H1 (cell line): ENCODE results near the gene AASDH. TPM values are rescaled to one million over a fixed set of nuclear protein-coding genes. Genes with fewer than 3 reads are reported as not detected.
A peak's percentile ranks its signal among the peaks of the same experiment; 100 is the strongest.

Experiments
- ASH2L ChIP-seq: fragments of 200-600, 300-600 bp; sonication (generic); IDR thresholded peaks from one replicate; pipeline ENCODE4 v1.7.1; 2017; ENCODE audit warnings: low read length
- BRCA1 ChIP-seq: IDR thresholded peaks from 2 replicates; pipeline ENCODE4 v1.6.1; 2012; ENCODE audit warnings: low read depth, low read length, improper control_type of control experiment
- CBX5 ChIP-seq: fragments of 300-800, 300-1000 bp; sonication (generic); IDR thresholded peaks from 2 replicates; pipeline ENCODE4 v1.7.1; 2016; ENCODE audit warnings: antibody characterized with exemption, low read length, low read depth
- CEBPB ChIP-seq: IDR thresholded peaks from 2 replicates; pipeline ENCODE4 v1.6.1; 2012; ENCODE audit warnings: low read depth, low read length
- CHD2 ChIP-seq: IDR thresholded peaks from 2 replicates; pipeline ENCODE4 v1.6.1; 2012; ENCODE audit warnings: low read length, improper control_type of control experiment
- GTF2F1 ChIP-seq: IDR thresholded peaks from 2 replicates; pipeline ENCODE4 v1.6.1; 2012; ENCODE audit warnings: low read depth, low read length, improper control_type of control experiment, borderline replicate concordance
- JUND ChIP-seq: IDR thresholded peaks from 2 replicates; pipeline ENCODE4 v1.6.1; 2011; ENCODE audit warnings: mild to moderate bottlenecking, improper control_type of control experiment, low read length
- KDM4A ChIP-seq: IDR thresholded peaks from one replicate; pipeline ENCODE4 v1.7.1; 2012; ENCODE audit warnings: low read depth, mild to moderate bottlenecking, moderate library complexity, low read length, inconsistent platforms; ENCODE audit not compliant: severe bottlenecking
- POLR2A ChIP-seq, 2 experiments: IDR thresholded peaks; 1 replicate in 1 of 2; 2 replicates in 1 of 2; pipeline ENCODE4 v1.6.1; 2011; ENCODE audit warnings: low read depth in 2 of 2, low read length in 2 of 2, mild to moderate bottlenecking in 2 of 2; ENCODE audit errors: control extremely low read depth in 1 of 2
- POU5F1 ChIP-seq: IDR thresholded peaks from 2 replicates; pipeline ENCODE4 v1.6.1; 2011; ENCODE audit warnings: low read depth, mild to moderate bottlenecking, low read length, moderate library complexity
- RNF2 ChIP-seq: fragments of 200-900, 300-1000 bp; sonication (generic); IDR thresholded peaks from 2 replicates; pipeline ENCODE4 v1.7.1; 2016; ENCODE audit warnings: borderline replicate concordance, low read depth, mild to moderate bottlenecking, antibody characterized with exemption, low read length; ENCODE audit not compliant: poor library complexity, severe bottlenecking; ENCODE audit errors: missing control alignments
- SIRT6 ChIP-seq: IDR thresholded peaks from one replicate; pipeline ENCODE4 v1.7.1; 2012; ENCODE audit warnings: low read length, inconsistent platforms
- SIX5 ChIP-seq: IDR thresholded peaks from 2 replicates; pipeline ENCODE4 v1.6.1; 2011; ENCODE audit warnings: mild to moderate bottlenecking, low read depth, low read length
- SP2 ChIP-seq: IDR thresholded peaks from 2 replicates; pipeline ENCODE4 v1.6.1; 2012; ENCODE audit warnings: mild to moderate bottlenecking, low read length, inconsistent platforms
- SRF ChIP-seq: IDR thresholded peaks from 2 replicates; pipeline ENCODE4 v1.6.1; 2011; ENCODE audit warnings: mild to moderate bottlenecking, low read depth, low read length, moderate library complexity
- SUZ12 ChIP-seq: fragments of 200-600 bp; sonication (generic); IDR thresholded peaks from 2 replicates; pipeline ENCODE4 v1.6.1; 2012; ENCODE audit warnings: mild to moderate bottlenecking, inconsistent platforms, low read length, moderate library complexity, mixed read lengths
- TBP ChIP-seq: IDR thresholded peaks from 2 replicates; pipeline ENCODE4 v1.6.1; 2011; ENCODE audit warnings: low read depth, low read length, improper control_type of control experiment
- TEAD4 ChIP-seq: IDR thresholded peaks from 2 replicates; pipeline ENCODE4 v1.6.1; 2012; ENCODE audit warnings: low read depth, low read length, inconsistent platforms, mixed read lengths
- ZNF274 ChIP-seq: IDR thresholded peaks from 2 replicates; pipeline ENCODE4 v1.7.0; 2012; ENCODE audit warnings: low read length, borderline replicate concordance; ENCODE audit errors: extremely low read depth
- polyA plus RNA-seq, 7 experiments: library from polyadenylated mRNA; depleted of rRNA in 3 of 7; stranded (reverse) in 5 of 7; unstranded in 2 of 7; fragments of >200 nt in 5 of 7; fragments of 200-250 nt in 2 of 7; gene quantifications; 1 replicate in 5 of 7; 2 replicates in 1 of 7; 4 replicates in 1 of 7; pipeline versions ENCODE4 v1.2.1 to v1.2.3, GENCODE V29; 2011 to 2013; ENCODE audit warnings: missing spikeins in 2 of 7, mixed read lengths in 2 of 7
- total RNA-seq: library from RNA; stranded (reverse); fragmentation: NEBNext Ultra II Directional; extraction: Animal tissue kit (Norgen Biotek cat#: 25700); gene quantifications from 2 replicates; pipeline ENCODE4 v1.2.1, GENCODE V29; 2021
- TF ChIP-seq, protein P1 (sequence below): IDR thresholded peaks from 2 replicates; pipeline ENCODE4 v1.6.1; 2011; ENCODE audit warnings: low read length, improper control_type of control experiment
- TF ChIP-seq, protein P2 (sequence below): IDR thresholded peaks from 2 replicates; pipeline ENCODE4 v1.6.1; 2012; ENCODE audit warnings: inconsistent platforms
- TF ChIP-seq, protein P3 (sequence below): IDR thresholded peaks from 2 replicates; pipeline ENCODE4 v1.6.1; 2012; ENCODE audit warnings: low read length, inconsistent platforms

Gene AASDH
- total and polyA plus RNA-seq, 2 of the 8 experiments (the other 6 are each of a cell fraction or from before 2014, with no cell fraction given), result 8.0 to 10.9 TPM

DNA sequence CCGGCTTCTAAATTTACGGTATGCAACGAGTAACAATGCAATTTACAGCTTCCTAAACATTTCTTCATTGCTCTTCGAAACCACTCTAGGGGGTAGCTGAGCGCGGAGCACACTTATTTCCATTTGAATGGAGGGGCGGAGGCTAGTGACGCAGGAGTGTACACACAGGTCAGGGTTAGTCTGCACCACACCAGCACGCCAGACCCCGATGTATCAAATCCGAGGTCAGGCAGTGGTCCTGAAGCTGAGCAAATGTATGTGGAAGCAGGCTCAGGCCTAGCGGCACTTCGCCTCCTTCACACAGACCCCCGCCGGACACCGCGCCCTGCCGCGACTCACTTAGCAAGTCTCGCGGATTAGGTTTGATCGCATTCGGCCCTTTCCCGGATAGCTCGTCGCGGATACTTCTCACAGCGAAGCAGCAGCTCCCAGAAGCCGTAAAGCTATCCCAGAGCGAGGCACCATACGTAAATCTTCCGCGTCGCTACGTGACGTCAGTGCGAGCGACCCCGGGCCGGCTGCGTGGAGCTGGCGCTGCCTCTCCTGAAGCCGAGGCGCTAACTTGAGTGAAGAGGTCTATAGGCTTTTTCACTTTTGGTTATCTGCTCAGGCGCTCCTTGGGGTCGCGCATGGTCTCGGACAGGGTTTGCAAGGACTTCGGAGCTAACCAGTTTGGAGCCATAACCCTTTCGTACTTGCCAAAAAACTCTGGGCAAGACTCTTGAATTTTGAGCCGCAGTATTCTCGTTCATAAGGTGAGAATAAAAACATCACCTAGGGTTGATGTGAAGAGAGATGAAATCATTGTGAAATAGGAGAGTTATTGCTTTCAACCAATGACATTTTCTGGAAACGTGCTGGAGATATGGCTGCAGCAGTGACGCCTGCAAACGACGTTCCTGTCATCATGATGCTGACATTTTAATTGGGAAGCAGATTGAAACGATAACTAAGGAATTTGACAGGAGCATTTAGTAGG is at the start of gene AASDH (continued):
- TF ChIP-seq, protein P1, sequence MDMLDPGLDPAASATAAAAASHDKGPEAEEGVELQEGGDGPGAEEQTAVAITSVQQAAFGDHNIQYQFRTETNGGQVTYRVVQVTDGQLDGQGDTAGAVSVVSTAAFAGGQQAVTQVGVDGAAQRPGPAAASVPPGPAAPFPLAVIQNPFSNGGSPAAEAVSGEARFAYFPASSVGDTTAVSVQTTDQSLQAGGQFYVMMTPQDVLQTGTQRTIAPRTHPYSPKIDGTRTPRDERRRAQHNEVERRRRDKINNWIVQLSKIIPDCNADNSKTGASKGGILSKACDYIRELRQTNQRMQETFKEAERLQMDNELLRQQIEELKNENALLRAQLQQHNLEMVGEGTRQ, result no peak
- TF ChIP-seq KDM4A (peak; percentile 100), SIX5 (no peak), CEBPB (no peak), JUND (0 out of 2 replicates have a peak, but pooled peaks have one; percentile 12), CHD2 (peak; percentile 56; the same call in 1 of the 2 replicates), SP2 (no peak), RNF2 (no peak), BRCA1 (peak; percentile 75), POLR2A (IDR thresholded peaks at IDR 0.05; ENCODE audit: control extremely low read depth in 1 of 2, low read depth in 2 of 2, low read length in 2 of 2) (peak; percentile 95 to 99), TEAD4 (0 out of 2 replicates have a peak, but pooled peaks have one; percentile 3), POU5F1 (no peak), SUZ12 (no peak), SRF (peak; percentile 90), TBP (peak; percentile 92), CBX5 (no peak), SIRT6 (no peak), ZNF274 (no peak), ASH2L (peak; percentile 99), GTF2F1 (peak; percentile 84; the same call in 1 of the 2 replicates)
- TF ChIP-seq, protein P2, sequence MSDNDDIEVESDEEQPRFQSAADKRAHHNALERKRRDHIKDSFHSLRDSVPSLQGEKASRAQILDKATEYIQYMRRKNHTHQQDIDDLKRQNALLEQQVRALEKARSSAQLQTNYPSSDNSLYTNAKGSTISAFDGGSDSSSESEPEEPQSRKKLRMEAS, result peak; percentile 87
- TF ChIP-seq, protein P3, sequence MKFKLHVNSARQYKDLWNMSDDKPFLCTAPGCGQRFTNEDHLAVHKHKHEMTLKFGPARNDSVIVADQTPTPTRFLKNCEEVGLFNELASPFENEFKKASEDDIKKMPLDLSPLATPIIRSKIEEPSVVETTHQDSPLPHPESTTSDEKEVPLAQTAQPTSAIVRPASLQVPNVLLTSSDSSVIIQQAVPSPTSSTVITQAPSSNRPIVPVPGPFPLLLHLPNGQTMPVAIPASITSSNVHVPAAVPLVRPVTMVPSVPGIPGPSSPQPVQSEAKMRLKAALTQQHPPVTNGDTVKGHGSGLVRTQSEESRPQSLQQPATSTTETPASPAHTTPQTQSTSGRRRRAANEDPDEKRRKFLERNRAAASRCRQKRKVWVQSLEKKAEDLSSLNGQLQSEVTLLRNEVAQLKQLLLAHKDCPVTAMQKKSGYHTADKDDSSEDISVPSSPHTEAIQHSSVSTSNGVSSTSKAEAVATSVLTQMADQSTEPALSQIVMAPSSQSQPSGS, result no peak
